Smooth muscle cell (in vitro differentiated cells): ENCODE measurements around the gene ITGB3. TPM values are rescaled to one million over a fixed set of nuclear protein-coding genes. Genes with fewer than 3 reads are reported as not detected.

ENCODE experiments used
- DNase-seq: peaks from one replicate; lab custom pipeline; 2025; ENCODE audit not compliant: unreplicated experiment; lab: John Stamatoyannopoulos, UW
- H2AFZ ChIP-seq: fragments of 200-600 bp; sonication (generic); 2 replicates; pipeline ENCODE4 v1.6.0; 2016; ENCODE audit warnings: antibody characterized with exemption, low read depth, mild to moderate bottlenecking
- H3F3A ChIP-seq: fragments of 200-600 bp; sonication (generic); 2 replicates; pipeline ENCODE4 v1.6.0; 2017; ENCODE audit warnings: antibody characterized with exemption, low read depth
- H3K27ac ChIP-seq: fragments of 200-600 bp; sonication (generic); 2 replicates; pipeline ENCODE4 v1.5.1; 2016; ENCODE audit warnings: low read depth, mild to moderate bottlenecking
- H3K27me3 ChIP-seq: fragments of 200-600 bp; sonication (generic); 2 replicates; pipeline ENCODE4 v1.6.1; 2016; ENCODE audit warnings: low read depth, mild to moderate bottlenecking
- H3K36me3 ChIP-seq: fragments of 200-600 bp; sonication (generic); 2 replicates; pipeline ENCODE4 v1.5.1; 2016; ENCODE audit warnings: low read depth
- H3K4me1 ChIP-seq: fragments of 200-600 bp; sonication (generic); 2 replicates; pipeline ENCODE4 v1.5.1; 2016; ENCODE audit warnings: low read depth
- H3K4me2 ChIP-seq: fragments of 200-600 bp; sonication (generic); 2 replicates; pipeline ENCODE4 v1.6.0; 2016; ENCODE audit warnings: mild to moderate bottlenecking
- H3K4me3 ChIP-seq: fragments of 200-600 bp; sonication (generic); 2 replicates; pipeline ENCODE4 v1.5.1; 2016; ENCODE audit warnings: mild to moderate bottlenecking
- H3K79me2 ChIP-seq: fragments of 200-600 bp; sonication (generic); 2 replicates; pipeline ENCODE4 v1.6.0; 2016; ENCODE audit warnings: low read depth, mild to moderate bottlenecking
- H3K9ac ChIP-seq: fragments of 200-600 bp; sonication (generic); 2 replicates; pipeline ENCODE4 v1.6.0; 2016; ENCODE audit warnings: low read depth
- H3K9me3 ChIP-seq: fragments of 200-600 bp; sonication (generic); replicated peaks from 2 replicates; pipeline ENCODE4 v1.5.1; 2016; ENCODE audit warnings: low read depth
- H4K20me1 ChIP-seq: fragments of 200-600 bp; sonication (generic); 2 replicates; pipeline ENCODE4 v1.6.0; 2016; ENCODE audit warnings: low read depth
- WGBS: methylation state at CpG from one replicate; pipeline ENCODE4 v1.1.7; 2016; ENCODE audit warnings: low lambda C conversion rate; 5-methylcytosine and 5-hydroxymethylcytosine counted together
- polyA plus RNA-seq: library from polyadenylated mRNA; unstranded; fragments of >200 nt; fragmentation: Nextera tagmentation; extraction: Ambion mirVana; gene quantifications from 2 replicates; pipeline ENCODE4 v1.2.1, GENCODE V29; 2016
- total RNA-seq: library from RNA; depleted of rRNA; stranded (reverse); fragments of >200 nt; gene quantifications from 2 replicates; pipeline ENCODE4 v1.2.3, GENCODE V29; 2014
- TF ChIP-seq, protein P1 (sequence below): fragments of 200-600 bp; sonication (generic); IDR thresholded peaks from 2 replicates; pipeline ENCODE4 v1.5.1; 2017; ENCODE audit warnings: borderline replicate concordance, mild to moderate bottlenecking, antibody characterized with exemption; ENCODE audit not compliant: insufficient read depth, poor library complexity, severe bottlenecking

Gene ITGB3
- total and polyA plus RNA-seq, 2 experiments from 2014 or later, result 3.9 to 7.9 TPM

- no peaks in the 10 kb centered on the region for H3K79me2 ChIP-seq
- no peak overlapping the region for H3K27ac ChIP-seq
- peak overlapping the region; percentile 31 for H2AFZ ChIP-seq
- WGBS, result 98% methylated on average over 3 of the region's 3 CpGs
- no peak overlapping the region for H3K4me3 ChIP-seq
- no peaks in the 10 kb centered on the region for H3K9me3 ChIP-seq
- peaks cover 9% of the 10 kb centered on the region for H3F3A ChIP-seq
- no peak overlapping the region for H3K4me2 ChIP-seq
- H3K4me1 ChIP-seq, result peaks cover 13% of the 10 kb centered on the region
- no peaks in the 10 kb centered on the region for H3K27me3 ChIP-seq
- TF ChIP-seq, protein P1, sequence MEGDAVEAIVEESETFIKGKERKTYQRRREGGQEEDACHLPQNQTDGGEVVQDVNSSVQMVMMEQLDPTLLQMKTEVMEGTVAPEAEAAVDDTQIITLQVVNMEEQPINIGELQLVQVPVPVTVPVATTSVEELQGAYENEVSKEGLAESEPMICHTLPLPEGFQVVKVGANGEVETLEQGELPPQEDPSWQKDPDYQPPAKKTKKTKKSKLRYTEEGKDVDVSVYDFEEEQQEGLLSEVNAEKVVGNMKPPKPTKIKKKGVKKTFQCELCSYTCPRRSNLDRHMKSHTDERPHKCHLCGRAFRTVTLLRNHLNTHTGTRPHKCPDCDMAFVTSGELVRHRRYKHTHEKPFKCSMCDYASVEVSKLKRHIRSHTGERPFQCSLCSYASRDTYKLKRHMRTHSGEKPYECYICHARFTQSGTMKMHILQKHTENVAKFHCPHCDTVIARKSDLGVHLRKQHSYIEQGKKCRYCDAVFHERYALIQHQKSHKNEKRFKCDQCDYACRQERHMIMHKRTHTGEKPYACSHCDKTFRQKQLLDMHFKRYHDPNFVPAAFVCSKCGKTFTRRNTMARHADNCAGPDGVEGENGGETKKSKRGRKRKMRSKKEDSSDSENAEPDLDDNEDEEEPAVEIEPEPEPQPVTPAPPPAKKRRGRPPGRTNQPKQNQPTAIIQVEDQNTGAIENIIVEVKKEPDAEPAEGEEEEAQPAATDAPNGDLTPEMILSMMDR, result no peak
- H3K36me3 ChIP-seq, result no peaks in the 10 kb centered on the region
- no peaks in the 10 kb centered on the region for H4K20me1 ChIP-seq
- no peak for DNase-seq
- no peak overlapping the region for H3K9ac ChIP-seq
Observed at GRCh38 chr17:47209499-47209898, 44.1 kb upstream of the ITGB3 start.

- H3K36me3 ChIP-seq, result no peaks in the 10 kb centered on the region
- TF ChIP-seq, protein P1, result no peak
- H3K4me2 ChIP-seq, result no peak overlapping the region
- WGBS, result 74% methylated on average over 3 of the region's 3 CpGs
- no peaks in the 10 kb centered on the region for H3K79me2 ChIP-seq
- H3K4me3 ChIP-seq, result no peak overlapping the region
- no peak overlapping the region for H3K9ac ChIP-seq
- no peak overlapping the region for H3K27ac ChIP-seq
- H3K4me1 ChIP-seq, result peaks cover 8% of the 10 kb centered on the region
- no peaks in the 10 kb centered on the region for H3K9me3 ChIP-seq
- H3F3A ChIP-seq, result peaks cover 8% of the 10 kb centered on the region
- no peaks in the 10 kb centered on the region for H3K27me3 ChIP-seq
- no peaks in the 10 kb centered on the region for H4K20me1 ChIP-seq
- DNase-seq, result no peak
- peak overlapping the region; percentile 13 for H2AFZ ChIP-seq
Observed at GRCh38 chr17:47210105-47210504, 43.5 kb upstream of the ITGB3 start.

DNA sequence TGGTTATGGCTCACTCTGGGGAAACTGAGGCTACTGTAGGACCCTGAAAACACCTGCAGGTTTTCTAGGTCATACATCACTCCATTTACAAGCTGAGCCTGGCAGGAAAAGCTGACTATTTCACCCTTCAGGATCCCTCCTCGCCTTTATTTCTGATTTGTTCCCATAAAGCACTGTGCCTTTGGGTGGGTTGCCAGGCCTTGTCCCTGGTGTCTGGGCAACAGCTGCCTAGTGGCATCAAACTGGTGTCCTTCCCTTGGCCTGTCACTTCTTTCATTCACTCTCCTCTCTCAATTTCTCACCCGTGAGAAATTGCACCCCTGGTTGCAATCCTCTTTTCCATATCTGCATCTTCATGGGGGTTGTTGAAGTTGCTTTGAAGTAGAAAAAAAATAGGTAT, 42.8 kb upstream of the ITGB3 start:
- no peak overlapping the region for H3K4me2 ChIP-seq

DNA sequence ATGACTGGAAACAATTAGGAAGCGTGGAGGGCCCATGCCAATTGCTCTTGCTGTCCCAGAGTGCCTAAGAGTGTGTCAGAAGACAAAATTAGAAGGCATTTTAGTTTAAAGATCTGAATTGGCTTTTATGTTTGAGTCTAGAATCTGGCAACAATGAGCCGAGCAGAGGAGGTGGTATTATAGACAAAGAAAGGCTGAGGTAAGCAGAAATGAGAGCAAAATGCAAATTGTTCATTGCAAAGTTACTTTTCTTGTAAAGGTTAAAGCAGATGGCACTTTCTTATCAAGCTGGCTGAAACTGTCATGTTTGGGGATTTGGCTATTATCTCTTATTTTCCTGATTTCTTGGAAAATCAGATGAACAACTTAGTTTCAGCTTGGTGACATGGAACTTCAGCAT, 41.2 kb upstream of the ITGB3 start:
- Histone ChIP-seq H2AFZ (no peak overlapping the region), H3K4me2 (no peak overlapping the region), H3K27ac (no peak overlapping the region), H3F3A (no peaks in the 10 kb centered on the region), H3K27me3 (no peaks in the 10 kb centered on the region), H3K36me3 (no peaks in the 10 kb centered on the region), H4K20me1 (no peaks in the 10 kb centered on the region), H3K79me2 (no peaks in the 10 kb centered on the region), H3K9me3 (no peaks in the 10 kb centered on the region), H3K9ac (no peak overlapping the region), H3K4me3 (no peak overlapping the region), H3K4me1 (no peaks in the 10 kb centered on the region)
- TF ChIP-seq, protein P1, result no peak
- 78% methylated on average over 2 of the region's 2 CpGs for WGBS
- no peak for DNase-seq

More for the DNA sequence above, 42.8 kb upstream of the ITGB3 start:
- H3K36me3 ChIP-seq, result no peaks in the 10 kb centered on the region
- H4K20me1 ChIP-seq, result no peaks in the 10 kb centered on the region
- H3K9me3 ChIP-seq, result no peaks in the 10 kb centered on the region
- H3K79me2 ChIP-seq, result no peaks in the 10 kb centered on the region
- no peak overlapping the region for H3K9ac ChIP-seq
- no peak overlapping the region for H3K4me3 ChIP-seq
- no peak for DNase-seq
- TF ChIP-seq, protein P1, result no peak
- H3K27me3 ChIP-seq, result no peaks in the 10 kb centered on the region
- no peak overlapping the region for H3K27ac ChIP-seq
- peaks cover 5% of the 10 kb centered on the region for H3F3A ChIP-seq
- 87% methylated on average over 2 of the region's 2 CpGs for WGBS
- peaks cover 2% of the 10 kb centered on the region for H3K4me1 ChIP-seq
- no peak overlapping the region for H2AFZ ChIP-seq
